IMR-90 (cell line): ENCODE results near the gene SARS1. TPM values are rescaled to one million over a fixed set of nuclear protein-coding genes. Genes with fewer than 3 reads are reported as not detected.

Experiments used
- ATAC-seq: fragments of 200-7000 bp; cut with Tn5 transposase; 2 replicates; pipeline ENCODE4 v1.9.1; 2020; ENCODE audit warnings: low read depth, mild to moderate bottlenecking, moderate library complexity
- BruUV-seq: library from RNA; stranded (reverse); fragments of 400-500 nt; replicated peaks from 2 replicates; lab custom pipeline; 2021; lab: Mats Ljungman, UMichigan
- CTCF ChIA-PET: fragments of 300-600 bp; formaldehyde crosslinking; extraction: SDS; loops from one replicate; lab custom pipeline; 2021; ENCODE audit warnings: antibody characterized with exemption; lab: Yijun Ruan, JAX
- POLR2A ChIA-PET: fragments of 300-600 bp; sonication (Branson Sonifier 250); formaldehyde crosslinking; loops from one replicate; lab custom pipeline; 2022; ENCODE audit warnings: antibody characterized with exemption; ENCODE audit not compliant: unreplicated experiment; lab: Charles Lee
- DNase-seq: peaks from one replicate; pipeline ENCODE4 v3.0.0; 2013
- H2AFZ ChIP-seq: replicated peaks from 2 replicates; pipeline ENCODE3; 2013; ENCODE audit warnings: low read length, mild to moderate bottlenecking; ENCODE audit not compliant: poor library complexity
- H2AK5ac ChIP-seq: 2 replicates; pipeline ENCODE4 v1.6.1; 2013; ENCODE audit warnings: low read depth, low read length, inconsistent platforms
- H2AK9ac ChIP-seq: replicated peaks from 2 replicates; pipeline ENCODE3; 2013; ENCODE audit warnings: mild to moderate bottlenecking, low read depth, low read length, moderate library complexity; ENCODE audit not compliant: poor library complexity
- H2BK120ac ChIP-seq: 2 replicates; pipeline ENCODE4 v1.6.1; 2013; ENCODE audit warnings: low read depth, low read length, inconsistent platforms
- H2BK15ac ChIP-seq: 3 replicates; pipeline ENCODE4 v1.6.1; 2013; ENCODE audit warnings: low read depth, low read length, inconsistent platforms
- H2BK20ac ChIP-seq: 2 replicates; pipeline ENCODE4 v1.6.1; 2013; ENCODE audit warnings: low read depth, mild to moderate bottlenecking, inconsistent platforms, low read length, moderate library complexity
- H2BK5ac ChIP-seq: 2 replicates; pipeline ENCODE4 v1.6.1; 2013; ENCODE audit warnings: mild to moderate bottlenecking, low read depth, low read length, inconsistent platforms; ENCODE audit not compliant: poor library complexity, severe bottlenecking
- H3K14ac ChIP-seq: replicated peaks from 2 replicates; pipeline ENCODE4 v1.6.1; 2013; ENCODE audit warnings: low read depth, low read length, inconsistent platforms
- H3K18ac ChIP-seq: 2 replicates; pipeline ENCODE4 v1.6.1; 2013; ENCODE audit warnings: low read depth, low read length, control low read depth
- H3K23ac ChIP-seq: 2 replicates; pipeline ENCODE4 v1.6.1; 2013; ENCODE audit warnings: low read depth, low read length, inconsistent platforms
- H3K27ac ChIP-seq: 2 replicates; pipeline ENCODE4 v1.5.1; 2013; ENCODE audit warnings: mild to moderate bottlenecking, control low read depth, low read length; ENCODE audit not compliant: insufficient read depth
- H3K27me3 ChIP-seq: 2 replicates; pipeline ENCODE4 v1.6.1; 2013; ENCODE audit warnings: low read length; ENCODE audit not compliant: control insufficient read depth, insufficient read depth
- H3K36me3 ChIP-seq: 2 replicates; pipeline ENCODE4 v1.6.1; 2013; ENCODE audit warnings: low read length, mixed read lengths; ENCODE audit not compliant: control insufficient read depth, insufficient read depth
- H3K4ac ChIP-seq: 2 replicates; pipeline ENCODE4 v1.6.1; 2013; ENCODE audit warnings: low read depth, low read length, inconsistent platforms
- H3K4me1 ChIP-seq: 2 replicates; pipeline ENCODE4 v1.6.1; 2013; ENCODE audit warnings: low read length, mixed read lengths; ENCODE audit not compliant: control insufficient read depth, insufficient read depth
- H3K4me2 ChIP-seq: 2 replicates; pipeline ENCODE4 v1.6.1; 2013; ENCODE audit warnings: low read depth, mild to moderate bottlenecking, control low read depth, low read length, moderate library complexity
- H3K4me3 ChIP-seq: 2 replicates; pipeline ENCODE4 v1.5.1; 2013; ENCODE audit warnings: low read depth, mild to moderate bottlenecking, control low read depth, low read length, moderate library complexity; ENCODE audit not compliant: insufficient read depth
- H3K56ac ChIP-seq: 2 replicates; pipeline ENCODE4 v1.6.1; 2013; ENCODE audit warnings: low read length, inconsistent platforms; ENCODE audit not compliant: insufficient read depth; ENCODE audit errors: extremely low read depth
- H3K79me1 ChIP-seq, 2 experiments: 2 replicates each; pipeline ENCODE4 v1.6.1; 2013; ENCODE audit warnings: low read length in 2 of 2, inconsistent platforms in 1 of 2, low read depth in 1 of 2
- H3K9ac ChIP-seq: 2 replicates; pipeline ENCODE4 v1.6.1; 2013; ENCODE audit warnings: low read depth, low read length, control low read depth
- H3K9me1 ChIP-seq: 2 replicates; pipeline ENCODE4 v1.6.1; 2013; ENCODE audit warnings: low read length, inconsistent platforms; ENCODE audit not compliant: insufficient read depth
- H3K9me3 ChIP-seq: 2 replicates; pipeline ENCODE4 v1.6.1; 2013; ENCODE audit warnings: low read length; ENCODE audit not compliant: control insufficient read depth, insufficient read depth
- H4K20me1 ChIP-seq: 2 replicates; pipeline ENCODE4 v1.6.1; 2013; ENCODE audit warnings: low read length, inconsistent platforms; ENCODE audit not compliant: insufficient read depth
- H4K5ac ChIP-seq: 2 replicates; pipeline ENCODE4 v1.6.1; 2013; ENCODE audit warnings: mild to moderate bottlenecking, low read depth, low read length, control low read depth
- H4K8ac ChIP-seq, 2 experiments: 2 replicates each; pipeline ENCODE4 v1.6.1; 2013; ENCODE audit warnings: low read depth in 2 of 2, low read length in 2 of 2, control low read depth in 1 of 2, inconsistent platforms in 1 of 2
- H4K91ac ChIP-seq: 2 replicates; pipeline ENCODE4 v1.6.1; 2013; ENCODE audit warnings: low read depth, low read length, inconsistent platforms; ENCODE audit not compliant: insufficient read depth
- CHD1 ChIP-seq: IDR thresholded peaks from 2 replicates; pipeline ENCODE4 v1.6.1; 2012; ENCODE audit warnings: low read depth, low read length, improper control_type of control experiment
- FOS ChIP-seq: fragments of 150-350 bp; IDR thresholded peaks from 2 replicates; pipeline ENCODE4 v1.6.1; 2016; ENCODE audit warnings: low read depth, low read length
- NFE2L2 ChIP-seq: fragments of 150-350 bp; IDR thresholded peaks from 2 replicates; pipeline ENCODE4 v1.6.1; 2016; ENCODE audit warnings: low read depth, mild to moderate bottlenecking, low read length
- RAD21 ChIP-seq: IDR thresholded peaks from 2 replicates; pipeline ENCODE4 v1.6.1; 2012; ENCODE audit warnings: low read length, improper control_type of control experiment
- whole genome bisulfite sequencing, 2 experiments: methylation state at CpG; one replicate each; pipeline versions ENCODE4 v1.1.5 to v1.1.7; 2013; ENCODE audit warnings: missing lambda C conversion rate in 2 of 2; ENCODE audit not compliant: insufficient read length in 1 of 2; ENCODE audit errors: extremely low coverage in 2 of 2; 5-methylcytosine and 5-hydroxymethylcytosine counted together
- dilution Hi-C: fragments of 300-500 bp; cut with HindIII; formaldehyde crosslinking; loops from one replicate; pipeline ENCODE4 v1.14.3; 2018; ENCODE audit warnings: low sequenced_read_pairs; ENCODE audit not compliant: unreplicated experiment
- in situ Hi-C: fragments of 300-500 bp; cut with MboI; formaldehyde crosslinking; loops from 3 replicates; pipeline ENCODE4 v1.14.3; 2019; ENCODE audit warnings: low sequenced_read_pairs, inconsistent platforms, mixed read lengths
- intact Hi-C: fragments of 100-400 bp; cut with micrococcal nuclease; formaldehyde crosslinking; loops from 2 replicates; pipeline ENCODE4 v1.10.0; 2022
- polyA plus RNA-seq, 3 experiments: library from polyadenylated mRNA; depleted of rRNA; stranded (reverse); fragments of >200 nt; gene quantifications; 2 replicates each; pipeline ENCODE4 v1.2.3, GENCODE V29; 2012; ENCODE audit warnings: low replicate concordance in 1 of 3
- total RNA-seq: library from RNA; depleted of rRNA; stranded (reverse); fragments of >200 nt; gene quantifications from 2 replicates; pipeline ENCODE4 v1.2.3, GENCODE V29; 2012
- TF ChIP-seq, protein P1 (sequence below): conservative IDR thresholded peaks from 2 replicates; pipeline ENCODE4 v1.5.1; 2012; ENCODE audit warnings: mild to moderate bottlenecking, low read depth, low read length, improper control_type of control experiment

The SARS1 gene
- total and polyA plus RNA-seq, 2 of the 4 experiments (the other 2 are of a cell fraction): 231 to 348 TPM

DNA sequence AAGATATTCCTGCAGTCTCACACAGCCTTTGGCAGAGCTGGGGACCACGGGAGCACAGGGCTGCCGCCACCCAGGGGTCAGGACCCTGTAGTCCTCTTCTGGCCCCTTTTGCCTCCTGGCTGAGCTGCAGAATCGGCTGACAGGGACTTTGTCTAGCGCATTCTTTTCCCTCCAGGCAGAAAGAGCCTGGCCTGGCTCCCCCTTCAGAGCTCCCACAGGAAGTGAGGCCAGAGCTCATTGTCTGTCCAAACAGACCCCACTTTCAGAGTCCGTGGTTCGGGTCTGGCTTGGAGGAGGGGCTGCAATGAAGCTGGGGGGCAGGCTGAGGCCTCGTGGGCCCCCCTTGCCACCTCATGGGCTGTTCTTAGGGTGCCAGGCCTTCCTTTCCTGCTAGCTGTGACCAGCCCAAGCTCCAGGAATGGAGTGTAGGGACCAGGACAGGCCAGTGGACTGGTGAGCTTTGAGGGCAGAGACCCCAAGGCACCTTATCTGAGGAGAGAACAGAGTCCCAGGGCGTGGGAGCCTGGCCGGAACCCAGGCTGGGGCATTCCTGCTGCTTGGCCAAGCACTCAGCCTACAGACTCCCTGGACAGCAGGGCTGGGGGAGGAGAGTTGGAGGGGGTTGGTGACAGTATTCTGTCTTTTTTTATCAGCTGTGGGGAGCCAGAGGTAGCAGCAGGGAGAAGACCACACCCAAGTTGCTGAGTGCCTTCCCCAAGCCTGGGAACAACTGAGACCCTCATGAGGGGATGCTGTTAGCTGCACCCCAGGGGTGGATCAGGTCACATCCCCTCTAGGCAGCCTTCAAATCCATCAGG is 40.3 kb downstream of the SARS1 start:
- H4K5ac ChIP-seq: peak overlapping the region; percentile 80
- peak overlapping the region; percentile 76 for H4K91ac ChIP-seq
- in situ Hi-C loops (no loop called here), intact Hi-C loops (no loop called here), dilution Hi-C loops (no loop called here)
- peak overlapping the region; percentile 20 for H3K27ac ChIP-seq
- 0 out of 2 replicates have a peak overlapping the region, but pooled peaks have one; percentile 15 for H3K9ac ChIP-seq
- no peaks in the 10 kb centered on the region for H3K36me3 ChIP-seq
- H3K4ac ChIP-seq: peak overlapping the region; percentile 74
- WGBS, 2 experiments: 62% methylated on average over 4 of the region's 9 CpGs; no CpG with 5 or more reads in 1 of the 2 experiments
- no peaks in the 10 kb centered on the region for H4K20me1 ChIP-seq
- ChIA-PET POLR2A (no interaction called here), CTCF (interaction anchor here (1.2 to 1.3 kb wide), 2 partner anchors 10 to 53 kb away, joined by 3 to 6 read pairs; no protein-coding TSS in a partner anchor)
- H2AFZ ChIP-seq: peak overlapping the region; percentile 89
- H3K4me2 ChIP-seq: no peak overlapping the region
- peak overlapping the region; percentile 66; the same call in 2 of the 3 replicates for H2BK15ac ChIP-seq
- H4K8ac ChIP-seq: peak overlapping the region; percentile 84 to 87
- peak overlapping the region; percentile 95 for H2AK9ac ChIP-seq
- no peak for TF ChIP-seq RAD21
- TF ChIP-seq, protein P1, sequence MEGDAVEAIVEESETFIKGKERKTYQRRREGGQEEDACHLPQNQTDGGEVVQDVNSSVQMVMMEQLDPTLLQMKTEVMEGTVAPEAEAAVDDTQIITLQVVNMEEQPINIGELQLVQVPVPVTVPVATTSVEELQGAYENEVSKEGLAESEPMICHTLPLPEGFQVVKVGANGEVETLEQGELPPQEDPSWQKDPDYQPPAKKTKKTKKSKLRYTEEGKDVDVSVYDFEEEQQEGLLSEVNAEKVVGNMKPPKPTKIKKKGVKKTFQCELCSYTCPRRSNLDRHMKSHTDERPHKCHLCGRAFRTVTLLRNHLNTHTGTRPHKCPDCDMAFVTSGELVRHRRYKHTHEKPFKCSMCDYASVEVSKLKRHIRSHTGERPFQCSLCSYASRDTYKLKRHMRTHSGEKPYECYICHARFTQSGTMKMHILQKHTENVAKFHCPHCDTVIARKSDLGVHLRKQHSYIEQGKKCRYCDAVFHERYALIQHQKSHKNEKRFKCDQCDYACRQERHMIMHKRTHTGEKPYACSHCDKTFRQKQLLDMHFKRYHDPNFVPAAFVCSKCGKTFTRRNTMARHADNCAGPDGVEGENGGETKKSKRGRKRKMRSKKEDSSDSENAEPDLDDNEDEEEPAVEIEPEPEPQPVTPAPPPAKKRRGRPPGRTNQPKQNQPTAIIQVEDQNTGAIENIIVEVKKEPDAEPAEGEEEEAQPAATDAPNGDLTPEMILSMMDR: 0 out of 2 replicates have a peak, but pooled peaks have one; percentile 2
- TF ChIP-seq NFE2L2: no peak
- no peak for TF ChIP-seq FOS
- TF ChIP-seq CHD1: no peak
- 0 out of 4 replicates have a peak, but pooled peaks cover 0 to 8% of the 10 kb centered on the region in 2 experiments for H3K79me1 ChIP-seq
- DNase-seq (no peak), ATAC-seq (peak; percentile 35)
- H3K14ac ChIP-seq: peak overlapping the region; percentile 82
- no peak overlapping the region for H3K4me3 ChIP-seq
- no peaks in the 10 kb centered on the region for H3K9me3 ChIP-seq
- peak overlapping the region; percentile 79; the same call in 1 of the 2 replicates for H2AK5ac ChIP-seq
- peak overlapping the region; percentile 74 for H2BK120ac ChIP-seq
- peak overlapping the region; percentile 59; the same call in 1 of the 2 replicates for H3K23ac ChIP-seq
- H2BK20ac ChIP-seq: peak overlapping the region; percentile 51; the same call in 1 of the 2 replicates
- peak overlapping the region; percentile 19 for H2BK5ac ChIP-seq
- H3K4me1 ChIP-seq: peaks cover 19% of the 10 kb centered on the region
- H3K9me1 ChIP-seq: no peaks in the 10 kb centered on the region; the same call in 1 of the 2 replicates
- H3K27me3 ChIP-seq: no peaks in the 10 kb centered on the region
- BruUV-seq: no TSS peak
- H3K18ac ChIP-seq: peak overlapping the region; percentile 49; the same call in 1 of the 2 replicates
- no peak overlapping the region; the same call in 1 of the 2 replicates for H3K56ac ChIP-seq
